Hepatocyte (in vitro differentiated cells): ENCODE measurements around the gene ALDH1B1. TPM values are rescaled to one million over a fixed set of nuclear protein-coding genes. Genes with fewer than 3 reads are reported as not detected.

ENCODE experiments used
- DNase-seq: peaks from one replicate; pipeline ENCODE4 v3.0.0-alpha.2; 2016; ENCODE audit warnings: low spot score
- H2AFZ ChIP-seq: fragments of 200-600 bp; sonication (generic); 2 replicates; pipeline ENCODE4 v1.6.0; 2016; ENCODE audit warnings: antibody characterized with exemption, mild to moderate bottlenecking
- H3K27ac ChIP-seq: fragments of 200-600 bp; sonication (generic); 2 replicates; pipeline ENCODE4 v1.5.1; 2016; ENCODE audit warnings: mild to moderate bottlenecking
- H3K27me3 ChIP-seq: fragments of 200-600 bp; sonication (generic); 2 replicates; pipeline ENCODE4 v1.6.1; 2016
- H3K36me3 ChIP-seq: fragments of 200-600 bp; sonication (generic); replicated peaks from 2 replicates; pipeline ENCODE4 v1.5.1; 2016; ENCODE audit warnings: low read depth; ENCODE audit not compliant: insufficient read depth
- H3K4me1 ChIP-seq: fragments of 200-600 bp; sonication (generic); 2 replicates; pipeline ENCODE4 v1.5.1; 2016; ENCODE audit warnings: mild to moderate bottlenecking, moderate library complexity; ENCODE audit not compliant: insufficient read depth
- H3K4me2 ChIP-seq: fragments of 200-600 bp; sonication (generic); 2 replicates; pipeline ENCODE4 v1.6.0; 2016
- H3K4me3 ChIP-seq: fragments of 200-600 bp; sonication (generic); 2 replicates; pipeline ENCODE4 v1.5.1; 2016; ENCODE audit warnings: mild to moderate bottlenecking
- H3K79me2 ChIP-seq: fragments of 200-600 bp; sonication (generic); 2 replicates; pipeline ENCODE4 v1.6.0; 2017; ENCODE audit warnings: mild to moderate bottlenecking
- H3K9me2 ChIP-seq: fragments of 200-600 bp; sonication (generic); replicated peaks from 2 replicates; pipeline ENCODE4 v1.6.0; 2017; ENCODE audit warnings: mild to moderate bottlenecking; ENCODE audit not compliant: insufficient read depth
- H3K9me3 ChIP-seq: fragments of 200-600 bp; sonication (generic); 2 replicates; pipeline ENCODE4 v1.5.1; 2016; ENCODE audit warnings: low read depth, mild to moderate bottlenecking
- H4K20me1 ChIP-seq: fragments of 200-600 bp; sonication (generic); 2 replicates; pipeline ENCODE4 v1.6.0; 2016; ENCODE audit warnings: mild to moderate bottlenecking; ENCODE audit not compliant: insufficient read depth, poor library complexity, severe bottlenecking
- EZH2 ChIP-seq: fragments of 200-600 bp; sonication (generic); IDR thresholded peaks from 2 replicates; pipeline ENCODE4 v1.6.1; 2016; ENCODE audit warnings: antibody characterized with exemption, mild to moderate bottlenecking, borderline replicate concordance
- EZH2phosphoT487 ChIP-seq: fragments of 200-600 bp; sonication (generic); IDR thresholded peaks from one replicate; pipeline ENCODE4 v1.6.1; 2018; ENCODE audit warnings: antibody characterized with exemption, mild to moderate bottlenecking, low read depth, moderate library complexity; ENCODE audit not compliant: unreplicated experiment, severe bottlenecking
- WGBS: methylation state at CpG from one replicate; pipeline ENCODE4 v1.1.6; 2016; ENCODE audit warnings: low lambda C conversion rate; ENCODE audit errors: missing lambda C conversion rate; 5-methylcytosine and 5-hydroxymethylcytosine counted together
- polyA plus RNA-seq: library from polyadenylated mRNA; unstranded; fragments of >200 nt; fragmentation: Nextera tagmentation; extraction: Ambion mirVana; gene quantifications from 2 replicates; pipeline ENCODE4 v1.2.1, GENCODE V29; 2016
- total RNA-seq: library from RNA; depleted of rRNA; stranded (reverse); fragments of >200 nt; gene quantifications from 2 replicates; pipeline ENCODE4 v1.2.3, GENCODE V29; 2014
- TF ChIP-seq, protein P1 (sequence below): fragments of 200-600 bp; sonication (generic); IDR thresholded peaks from 2 replicates; pipeline ENCODE4 v1.5.1; 2016; ENCODE audit warnings: antibody characterized with exemption, mild to moderate bottlenecking; ENCODE audit not compliant: poor library complexity

Gene ALDH1B1
- total and polyA plus RNA-seq, 2 experiments from 2014 or later, result 30.9 to 45.8 TPM

DNA sequence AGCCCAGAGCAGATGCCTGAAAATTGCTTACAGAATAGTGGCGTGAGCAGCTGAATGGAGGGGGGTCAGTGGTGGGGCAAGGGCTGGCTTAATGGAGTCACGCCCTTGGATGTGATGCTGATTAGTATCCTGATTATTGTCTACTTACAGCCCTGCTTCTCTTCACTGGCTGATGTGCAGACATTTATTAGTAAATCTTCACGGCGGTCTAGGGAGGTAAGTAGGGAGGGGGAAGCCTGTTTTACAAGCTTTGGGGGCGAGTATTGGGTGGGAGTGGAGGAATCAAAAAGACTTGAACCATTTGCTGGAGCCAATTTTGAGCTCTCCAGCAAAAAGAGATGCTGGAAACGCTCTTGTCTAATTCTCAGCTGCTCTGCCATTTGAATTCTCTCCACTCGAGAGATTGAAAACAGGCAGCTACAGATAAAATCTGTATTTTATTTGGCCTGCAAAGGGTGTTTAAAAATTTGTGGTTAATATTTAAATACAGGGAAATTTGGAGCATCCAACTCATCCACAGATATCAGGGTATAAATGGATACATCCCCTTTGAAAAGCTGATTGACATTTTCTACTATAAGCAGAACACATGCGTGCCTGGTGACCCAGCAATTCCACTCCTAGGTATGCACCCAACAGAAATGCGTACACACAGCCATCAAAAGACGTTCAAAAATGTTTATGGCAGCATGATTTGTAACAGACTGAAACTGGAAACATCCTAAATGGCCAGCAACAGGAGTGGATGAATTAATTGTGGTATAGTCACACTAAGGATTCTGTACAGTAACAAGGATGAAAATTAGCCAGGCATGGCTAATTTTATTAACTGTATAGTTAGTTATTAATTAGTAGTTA is 19.5 kb upstream of the ALDH1B1 start:
- WGBS, result 57% methylated on average over 10 of the region's 10 CpGs
- no peaks in the 10 kb centered on the region for H3K79me2 ChIP-seq
- no peaks in the 10 kb centered on the region for H3K36me3 ChIP-seq
- DNase-seq, result no peak
- no peak overlapping the region for H3K4me3 ChIP-seq
- no peaks in the 10 kb centered on the region for H4K20me1 ChIP-seq
- H3K27me3 ChIP-seq, result no peaks in the 10 kb centered on the region
- H3K4me2 ChIP-seq, result no peak overlapping the region
- TF ChIP-seq EZH2phosphoT487 (no peak), EZH2 (no peak)
- TF ChIP-seq, protein P1, sequence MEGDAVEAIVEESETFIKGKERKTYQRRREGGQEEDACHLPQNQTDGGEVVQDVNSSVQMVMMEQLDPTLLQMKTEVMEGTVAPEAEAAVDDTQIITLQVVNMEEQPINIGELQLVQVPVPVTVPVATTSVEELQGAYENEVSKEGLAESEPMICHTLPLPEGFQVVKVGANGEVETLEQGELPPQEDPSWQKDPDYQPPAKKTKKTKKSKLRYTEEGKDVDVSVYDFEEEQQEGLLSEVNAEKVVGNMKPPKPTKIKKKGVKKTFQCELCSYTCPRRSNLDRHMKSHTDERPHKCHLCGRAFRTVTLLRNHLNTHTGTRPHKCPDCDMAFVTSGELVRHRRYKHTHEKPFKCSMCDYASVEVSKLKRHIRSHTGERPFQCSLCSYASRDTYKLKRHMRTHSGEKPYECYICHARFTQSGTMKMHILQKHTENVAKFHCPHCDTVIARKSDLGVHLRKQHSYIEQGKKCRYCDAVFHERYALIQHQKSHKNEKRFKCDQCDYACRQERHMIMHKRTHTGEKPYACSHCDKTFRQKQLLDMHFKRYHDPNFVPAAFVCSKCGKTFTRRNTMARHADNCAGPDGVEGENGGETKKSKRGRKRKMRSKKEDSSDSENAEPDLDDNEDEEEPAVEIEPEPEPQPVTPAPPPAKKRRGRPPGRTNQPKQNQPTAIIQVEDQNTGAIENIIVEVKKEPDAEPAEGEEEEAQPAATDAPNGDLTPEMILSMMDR, result no peak
- H2AFZ ChIP-seq, result no peak overlapping the region
- H3K27ac ChIP-seq, result no peak overlapping the region
- H3K9me2 ChIP-seq, result no peaks in the 10 kb centered on the region
- no peaks in the 10 kb centered on the region for H3K9me3 ChIP-seq
- H3K4me1 ChIP-seq, result peaks cover 5% of the 10 kb centered on the region

DNA sequence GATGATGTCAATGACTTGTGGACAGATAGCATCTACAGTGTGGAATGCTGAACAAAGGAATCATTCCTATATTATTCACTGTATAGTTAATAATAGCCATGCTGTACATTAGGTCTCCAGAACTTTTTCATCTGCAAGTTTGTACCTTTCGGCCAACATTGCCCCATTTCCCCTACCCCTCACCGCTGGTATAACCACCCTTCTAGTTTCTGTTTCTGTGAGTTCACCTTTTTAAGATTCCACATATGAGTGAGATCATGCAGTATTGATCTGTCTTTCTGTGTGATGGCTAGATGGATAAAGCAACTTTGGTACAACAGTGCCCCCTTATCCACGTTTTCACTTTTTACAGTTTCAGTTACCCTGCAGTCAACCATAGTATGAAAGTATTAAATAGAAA is 18.8 kb upstream of the ALDH1B1 start:
- Histone ChIP-seq H3K4me3 (no peak overlapping the region), H3K9me2 (no peaks in the 10 kb centered on the region), H3K27me3 (no peaks in the 10 kb centered on the region), H3K4me2 (no peak overlapping the region), H2AFZ (no peak overlapping the region), H3K79me2 (no peaks in the 10 kb centered on the region), H3K27ac (no peak overlapping the region), H3K36me3 (no peaks in the 10 kb centered on the region), H4K20me1 (no peaks in the 10 kb centered on the region), H3K4me1 (peaks cover 5% of the 10 kb centered on the region), H3K9me3 (no peaks in the 10 kb centered on the region)
- 71% methylated on average over 3 of the region's 3 CpGs for WGBS
- TF ChIP-seq, protein P1, result no peak
- no peak for TF ChIP-seq EZH2phosphoT487
- TF ChIP-seq EZH2, result no peak
- no peak for DNase-seq

DNA sequence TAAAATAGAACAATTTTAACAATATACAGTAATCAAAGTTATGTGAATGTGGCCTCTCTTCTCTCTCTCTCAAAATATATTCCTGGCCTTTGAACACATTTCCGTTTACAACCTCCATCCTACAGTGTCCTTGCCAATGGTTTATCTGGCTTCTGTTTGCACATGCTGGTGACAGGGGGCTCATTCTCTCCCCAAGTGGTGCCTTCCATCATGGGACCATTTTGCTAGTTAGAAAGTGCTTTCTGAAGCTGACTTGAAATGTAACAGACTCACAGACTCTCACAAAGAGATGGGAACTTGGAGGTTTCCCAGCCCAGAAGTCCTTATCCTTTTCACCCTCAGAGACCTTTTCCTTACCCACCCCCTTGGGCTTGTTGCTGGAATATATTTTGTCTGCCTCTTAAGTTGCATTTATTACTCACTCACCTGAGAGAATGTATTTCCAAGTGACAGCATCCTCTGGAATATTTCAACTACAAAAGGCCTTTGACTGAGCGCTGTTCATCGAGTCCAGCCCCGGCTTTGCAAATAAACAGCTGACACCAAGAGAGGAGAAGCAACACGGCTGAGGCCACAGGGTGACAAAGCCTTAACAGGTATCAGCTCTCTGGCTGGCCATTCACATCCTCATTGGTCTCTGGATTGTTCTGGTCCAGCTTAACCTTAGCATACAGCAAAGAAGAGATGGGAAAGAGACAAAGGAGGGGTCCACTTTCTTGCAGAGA is 17.5 kb upstream of the ALDH1B1 start:
- Histone ChIP-seq H3K36me3 (no peaks in the 10 kb centered on the region), H3K9me2 (no peaks in the 10 kb centered on the region), H4K20me1 (no peaks in the 10 kb centered on the region), H3K4me3 (no peak overlapping the region), H3K4me2 (no peak overlapping the region), H2AFZ (no peak overlapping the region), H3K9me3 (no peaks in the 10 kb centered on the region), H3K27me3 (no peaks in the 10 kb centered on the region), H3K79me2 (no peaks in the 10 kb centered on the region), H3K27ac (no peak overlapping the region), H3K4me1 (peaks cover 11% of the 10 kb centered on the region)
- WGBS, result 54% methylated on average over 5 of the region's 5 CpGs
- no peak for DNase-seq
- TF ChIP-seq EZH2, result no peak
- no peak for TF ChIP-seq EZH2phosphoT487
- TF ChIP-seq, protein P1, result no peak
